Ishikawa (cell line): ENCODE measurements around the gene PACS1.

ENCODE experiments used
- CEBPB ChIP-seq: IDR thresholded peaks from 2 replicates; pipeline ENCODE4 v1.6.1; 2012
- CREB1 ChIP-seq: IDR thresholded peaks from 2 replicates; pipeline ENCODE4 v1.6.1; 2012; ENCODE audit warnings: low read depth
- EGR1 ChIP-seq: IDR thresholded peaks from 2 replicates; pipeline ENCODE4 v1.6.1; 2012
- EP300 ChIP-seq: IDR thresholded peaks from 2 replicates; pipeline ENCODE4 v1.6.1; 2012; ENCODE audit warnings: borderline replicate concordance
- FOXM1 ChIP-seq: IDR thresholded peaks from 2 replicates; pipeline ENCODE4 v1.6.1; 2012; ENCODE audit warnings: low read depth, borderline replicate concordance
- MAX ChIP-seq: IDR thresholded peaks from 2 replicates; pipeline ENCODE4 v1.6.1; 2012
- NFIC ChIP-seq: IDR thresholded peaks from 2 replicates; pipeline ENCODE4 v1.6.1; 2012
- RAD21 ChIP-seq: IDR thresholded peaks from 2 replicates; pipeline ENCODE4 v1.6.1; 2012; ENCODE audit warnings: low read depth
- REST ChIP-seq: IDR thresholded peaks from 2 replicates; pipeline ENCODE4 v1.6.1; 2012; ENCODE audit warnings: low read depth, mild to moderate bottlenecking
- TAF1 ChIP-seq: IDR thresholded peaks from 2 replicates; pipeline ENCODE4 v1.6.1; 2012; ENCODE audit warnings: low read depth, mild to moderate bottlenecking
- TCF12 ChIP-seq: IDR thresholded peaks from 2 replicates; pipeline ENCODE4 v1.6.1; 2012; ENCODE audit warnings: low read depth
- TEAD4 ChIP-seq: IDR thresholded peaks from 2 replicates; pipeline ENCODE4 v1.6.1; 2012
- USF1 ChIP-seq: IDR thresholded peaks from 2 replicates; pipeline ENCODE4 v1.6.1; 2012
- YY1 ChIP-seq: IDR thresholded peaks from 2 replicates; pipeline ENCODE4 v1.6.1; 2012; ENCODE audit warnings: low read depth
- ZBTB7A ChIP-seq: IDR thresholded peaks from 2 replicates; pipeline ENCODE4 v1.6.1; 2012; ENCODE audit warnings: low read depth

The PACS1 gene

GRCh38 chr11:66188580-66188979 is 118.5 kb downstream of the PACS1 start:
- TF ChIP-seq TEAD4 (no peak), CREB1 (no peak), RAD21 (no peak), REST (no peak), ZBTB7A (no peak), FOXM1 (no peak), EP300 (no peak), TCF12 (no peak), NFIC (no peak)

GRCh38 chr11:66189031-66189745 is 119.1 kb downstream of the PACS1 start:
- TF ChIP-seq EP300 (no peak), FOXM1 (no peak), CREB1 (no peak), YY1 (no peak), TEAD4 (no peak), CEBPB (no peak), USF1 (no peak), REST (no peak), MAX (no peak), TCF12 (no peak), RAD21 (no peak), EGR1 (no peak), NFIC (no peak), TAF1 (no peak), ZBTB7A (no peak)

GRCh38 chr11:66190786-66191185 is 120.7 kb downstream of the PACS1 start:
- TF ChIP-seq CREB1 (no peak), REST (no peak), CEBPB (no peak), TAF1 (no peak), EP300 (no peak), MAX (no peak)

GRCh38 chr11:66192181-66192863 is 122.2 kb downstream of the PACS1 start:
- no peak for TF ChIP-seq EGR1
- TF ChIP-seq EP300: no peak
- TF ChIP-seq REST: no peak
